GM12892 (cell line): Measurements from ENCODE around the gene EMC10.

Source experiments
- POLR2A ChIP-seq: IDR thresholded peaks from 2 replicates; pipeline ENCODE4 v1.6.1; 2011; ENCODE audit warnings: low read depth, low read length, control low read depth
- POLR2AphosphoS5 ChIP-seq: IDR thresholded peaks from 2 replicates; pipeline ENCODE4 v1.6.1; 2011; ENCODE audit warnings: low read depth, low read length, control low read depth
- TAF1 ChIP-seq: IDR thresholded peaks from 2 replicates; pipeline ENCODE4 v1.6.1; 2011; ENCODE audit warnings: low read depth, mild to moderate bottlenecking, control low read depth, low read length, borderline replicate concordance

GRCh38 chr19:50534478-50534877, 58.2 kb downstream of the EMC10 start:
- TF ChIP-seq TAF1 (no peak), POLR2AphosphoS5 (no peak), POLR2A (no peak)
